ENCODE results near the gene NRG3.

Gene NRG3

GRCh38 chr10:81884856-81885255, 9.9 kb downstream of the NRG3 start:
- no peak for DNase-seq (ENCODE audit: low spot score)

GRCh38 chr10:81885491-81885890, 10.5 kb downstream of the NRG3 start:
- no peak for DNase-seq (ENCODE audit: low spot score)

DNA sequence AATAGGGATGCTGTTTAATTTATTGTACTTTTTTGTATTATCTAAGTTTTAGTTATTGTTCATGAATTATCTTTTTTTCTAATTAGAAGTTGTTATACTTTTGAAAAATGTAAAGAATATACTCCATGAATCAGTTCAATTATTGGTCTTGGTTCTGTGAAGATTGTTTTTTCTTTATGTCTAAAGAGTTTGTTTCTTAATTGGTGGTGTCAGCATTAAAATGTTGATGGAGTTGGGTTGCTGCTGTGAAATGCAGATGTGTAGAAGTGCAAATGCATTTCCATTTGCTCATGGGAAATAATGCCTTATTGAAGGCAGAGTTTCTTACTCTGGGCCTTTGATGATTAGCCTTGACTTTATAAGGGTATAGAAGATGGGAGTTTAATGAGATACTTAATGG, 11.9 kb downstream of the NRG3 start:
- DNase-seq (ENCODE audit: low spot score), result no peak

DNA sequence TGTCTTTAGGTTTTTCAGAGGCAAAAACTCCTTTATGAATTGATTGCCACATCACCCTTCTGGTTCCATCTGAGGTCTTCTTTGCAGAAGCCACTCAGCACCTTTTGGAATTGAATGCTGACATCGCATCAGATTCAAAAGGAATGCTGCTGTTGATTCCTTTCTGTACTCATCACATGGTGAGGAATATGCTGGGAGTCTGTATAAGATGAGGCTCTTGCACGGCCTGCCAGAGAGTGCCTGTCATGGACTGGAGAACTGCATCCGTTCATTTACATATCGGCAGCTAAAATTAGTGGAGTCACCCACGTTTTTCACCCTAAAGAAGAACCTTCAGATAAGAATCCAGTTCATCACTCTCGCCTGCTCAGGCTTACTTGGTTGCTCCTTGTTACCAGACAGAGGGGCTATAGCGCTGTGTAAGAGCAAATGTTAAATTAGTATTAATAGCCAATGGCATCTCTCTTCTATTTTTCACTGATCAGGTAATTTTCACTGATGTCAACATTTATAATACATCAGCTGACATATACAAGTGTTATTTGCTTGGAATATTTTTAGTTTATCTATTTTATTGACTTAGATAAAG, 14.3 kb downstream of the NRG3 start:
- DNase-seq (ENCODE audit: low spot score), result no peak

GRCh38 chr10:81894616-81895015, 19.6 kb downstream of the NRG3 start:
- no peak for DNase-seq (ENCODE audit: low spot score)

DNA sequence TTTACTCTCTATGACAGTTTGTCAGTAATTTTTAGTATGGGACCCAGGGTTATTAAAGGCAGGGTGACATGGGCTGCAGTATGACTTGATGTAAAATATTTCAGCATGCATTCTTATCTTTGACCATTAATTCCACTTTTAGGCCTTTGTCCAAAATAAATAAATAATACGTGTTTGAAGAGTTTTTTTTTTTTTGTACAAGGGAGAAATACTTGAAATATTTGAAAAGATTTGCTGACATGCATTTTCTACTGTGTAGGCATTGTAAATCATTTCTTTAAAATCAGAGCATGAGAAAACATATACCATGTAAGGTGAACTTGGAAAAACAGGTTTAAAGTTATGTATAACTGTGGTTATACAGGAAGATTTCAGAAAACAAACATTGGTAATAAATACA, 23.5 kb downstream of the NRG3 start:
- DNase-seq (ENCODE audit: low spot score), result no peak

GRCh38 chr10:81900989-81901388, 26.0 kb downstream of the NRG3 start:
- DNase-seq (ENCODE audit: low spot score), result no peak

- DNase-seq (ENCODE audit: low spot score), result no peak
Observed at GRCh38 chr10:81903472-81903871, 28.5 kb downstream of the NRG3 start.

- no peak for DNase-seq (ENCODE audit: low spot score)
Observed at GRCh38 chr10:81905161-81905560, 30.2 kb downstream of the NRG3 start.

DNA sequence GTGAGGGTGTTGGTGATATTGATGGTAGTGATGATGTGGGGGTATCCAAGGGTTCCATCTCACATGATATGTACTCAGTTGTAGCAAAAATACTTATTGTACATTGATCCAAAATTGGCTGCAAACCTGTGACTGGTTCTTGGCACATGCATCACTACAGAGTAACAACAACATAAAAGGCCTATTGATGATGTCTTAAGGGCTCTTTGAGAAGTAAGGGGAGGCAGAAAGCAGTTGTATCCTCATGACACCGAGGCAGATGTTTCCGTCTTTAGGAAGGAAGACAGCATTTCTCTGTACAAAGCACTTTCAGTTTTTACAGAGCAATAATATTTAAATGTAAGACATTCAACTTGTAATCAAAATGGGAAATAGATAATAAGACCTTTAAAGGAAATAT, 34.5 kb downstream of the NRG3 start:
- DNase-seq (ENCODE audit: low spot score), result no peak

- DNase-seq (ENCODE audit: low spot score), result no peak
Observed at GRCh38 chr10:81911328-81911727, 36.3 kb downstream of the NRG3 start.

- no peak for DNase-seq (ENCODE audit: low spot score)
Observed at GRCh38 chr10:81914736-81915503, 39.9 kb downstream of the NRG3 start.

DNA sequence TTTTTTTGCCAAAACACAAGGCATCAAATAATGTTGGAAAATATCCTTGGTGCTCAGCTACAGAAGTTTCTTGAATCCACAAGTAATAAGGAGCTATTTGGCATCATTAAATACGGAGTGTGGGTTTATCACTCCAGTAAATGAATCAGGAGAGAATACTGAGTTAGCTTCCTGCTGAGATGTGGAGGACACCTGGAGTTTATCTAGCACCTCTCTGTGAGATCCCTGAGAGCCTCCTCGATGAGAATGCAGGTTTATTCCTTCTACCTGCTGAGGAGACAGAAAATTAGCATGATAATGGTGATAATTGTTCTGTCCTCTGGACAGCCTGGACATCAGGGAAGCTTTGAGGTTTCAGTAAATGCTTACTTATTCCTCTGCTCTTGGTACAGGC, 40.5 kb downstream of the NRG3 start:
- no peak for DNase-seq (ENCODE audit: low spot score)

- DNase-seq (ENCODE audit: low spot score), result no peak
Observed at GRCh38 chr10:81917666-81918065, 42.7 kb downstream of the NRG3 start.

DNA sequence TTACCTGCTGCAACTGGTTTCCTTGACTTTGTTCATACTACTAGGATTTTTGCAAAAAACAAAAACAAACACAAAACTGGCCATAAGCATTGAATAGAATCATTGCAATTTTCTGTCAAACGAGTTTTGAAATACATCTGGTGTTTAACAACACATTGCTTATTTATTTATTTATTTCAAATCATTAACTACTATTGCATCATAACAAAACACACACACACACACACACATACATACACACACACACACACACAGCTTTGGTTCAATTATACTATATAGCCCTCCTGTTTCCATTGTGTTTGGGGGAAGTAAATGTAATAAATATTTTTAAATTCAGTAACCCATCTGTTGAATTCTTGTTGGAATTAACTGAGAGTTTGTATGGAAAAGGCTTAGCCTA, 43.8 kb downstream of the NRG3 start:
- DNase-seq (ENCODE audit: low spot score), result no peak

- no peak for DNase-seq (ENCODE audit: low spot score)
Observed at GRCh38 chr10:81920213-81920829, 45.3 kb downstream of the NRG3 start.

- no peak for DNase-seq (ENCODE audit: low spot score)
Observed at GRCh38 chr10:81928119-81928518, 53.1 kb downstream of the NRG3 start.

- no peak for DNase-seq (ENCODE audit: low spot score)
Observed at GRCh38 chr10:81943583-81943982, 68.6 kb downstream of the NRG3 start.

GRCh38 chr10:81944609-81945008, 69.6 kb downstream of the NRG3 start:
- no peak for DNase-seq (ENCODE audit: low spot score)

- DNase-seq (ENCODE audit: low spot score), result no peak
Observed at GRCh38 chr10:81949283-81949682, 74.3 kb downstream of the NRG3 start.

GRCh38 chr10:81950358-81950757, 75.4 kb downstream of the NRG3 start:
- no peak for DNase-seq (ENCODE audit: low spot score)

- DNase-seq (ENCODE audit: low spot score), result no peak
Observed at GRCh38 chr10:81953420-81953819, 78.4 kb downstream of the NRG3 start.

- DNase-seq (ENCODE audit: low spot score), result no peak
Observed at GRCh38 chr10:81957976-81958375, 83.0 kb downstream of the NRG3 start.

DNA sequence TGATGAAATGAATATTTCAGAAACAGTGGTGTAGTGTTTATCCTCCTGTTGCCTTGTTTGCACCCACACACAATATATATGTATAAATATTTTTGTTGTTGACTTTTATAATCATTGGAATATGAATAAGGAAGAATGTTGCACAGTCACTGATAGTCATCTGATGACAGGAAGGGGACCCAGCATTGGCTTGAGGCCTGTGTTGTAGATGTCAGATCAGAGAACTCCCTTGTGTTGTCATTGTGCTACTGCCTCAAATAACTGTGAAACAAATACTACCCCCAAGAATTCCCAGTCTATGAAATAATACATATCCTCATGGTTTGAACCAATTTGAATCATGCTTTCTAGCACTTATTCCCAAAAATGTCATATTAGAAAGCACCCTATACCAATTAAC, 84.0 kb downstream of the NRG3 start:
- no peak for DNase-seq (ENCODE audit: low spot score)
